ENCODE results near the gene MVB12B. TPM values are rescaled to one million over a fixed set of nuclear protein-coding genes. Genes with fewer than 3 reads are reported as not detected.

The MVB12B gene
- total RNA-seq, 1 experiment from 2014 or later: 9.4 TPM

- Histone ChIP-seq H3K27ac (ENCODE audit: low read length) (no peak overlapping the region), H3K4me3 (ENCODE audit: low read depth in 2 of 2, low read length in 2 of 2) (no peak overlapping the region), H3K27me3 (ENCODE audit: control insufficient read depth, insufficient read depth, low read length) (no peaks in the 10 kb centered on the region; the same call in 1 of the 2 replicates), H3K36me3 (ENCODE audit: control insufficient read depth, insufficient read depth, low read length) (no peaks in the 10 kb centered on the region), H3K9me3 (ENCODE audit: control insufficient read depth, insufficient read depth, low read depth, low read length) (no peaks in the 10 kb centered on the region), H3K4me1 (ENCODE audit: control insufficient read depth, insufficient read depth, low read length) (no peaks in the 10 kb centered on the region)
- in situ Hi-C loops (cut with HindIII; ENCODE audit: low pct_unique_long_range_greater_than_20kb, low sequenced_read_pairs): no loop called here
- DNase-seq (ENCODE audit: low read depth, low spot score): no peak
- TF ChIP-seq REST (IDR thresholded peaks at IDR 0.05; ENCODE audit: insufficient read depth in 1 of 2, low read depth in 2 of 2, low read length in 1 of 2): no peak
- TF ChIP-seq TCF7L2 (IDR thresholded peaks at IDR 0.05; ENCODE audit: low read depth, low read length): no peak
- TF ChIP-seq CTCF (IDR thresholded peaks at IDR 0.05): no peak
- TF ChIP-seq SIN3A (IDR thresholded peaks at IDR 0.05; ENCODE audit: borderline replicate concordance, insufficient read depth, low read depth, low read length): no peak
- no peak for TF ChIP-seq POLR2AphosphoS5 (IDR thresholded peaks at IDR 0.05; ENCODE audit: low read depth, low read length)
- CTCF ChIA-PET: no interaction called here
- ATAC-seq: no peak
- no TSS peak for BruUV-seq (replicated peaks)
- POLR2A ChIA-PET: no interaction called here
- intact Hi-C loops (cut with micrococcal nuclease; ENCODE audit: unreplicated experiment): no loop called here
Observed at GRCh38 chr9:126532019-126532462, 205.4 kb downstream of the MVB12B start.

- DNase-seq (ENCODE audit: low read depth, low spot score) (no peak), ATAC-seq (no peak)
- Histone ChIP-seq H3K27ac (ENCODE audit: low read length) (no peak overlapping the region), H3K36me3 (ENCODE audit: control insufficient read depth, insufficient read depth, low read length) (no peaks in the 10 kb centered on the region), H3K4me3 (ENCODE audit: low read depth in 2 of 2, low read length in 2 of 2) (no peak overlapping the region), H3K27me3 (ENCODE audit: control insufficient read depth, insufficient read depth, low read length) (no peaks in the 10 kb centered on the region; the same call in 1 of the 2 replicates), H3K4me1 (ENCODE audit: control insufficient read depth, insufficient read depth, low read length) (no peaks in the 10 kb centered on the region), H3K9me3 (ENCODE audit: control insufficient read depth, insufficient read depth, low read depth, low read length) (no peaks in the 10 kb centered on the region)
- intact Hi-C loops (cut with micrococcal nuclease; ENCODE audit: unreplicated experiment): no loop called here
- ChIA-PET POLR2A (no interaction called here), CTCF (no interaction called here)
- no TSS peak for BruUV-seq (replicated peaks)
- no peak for TF ChIP-seq POLR2AphosphoS5 (IDR thresholded peaks at IDR 0.05; ENCODE audit: low read depth, low read length)
- in situ Hi-C loops (cut with HindIII; ENCODE audit: low pct_unique_long_range_greater_than_20kb, low sequenced_read_pairs): no loop called here
Observed at GRCh38 chr9:126532489-126532888, 205.9 kb downstream of the MVB12B start.

- intact Hi-C loops (cut with micrococcal nuclease; ENCODE audit: unreplicated experiment): no loop called here
- BruUV-seq (replicated peaks): no TSS peak
- TF ChIP-seq SIN3A (IDR thresholded peaks at IDR 0.05; ENCODE audit: borderline replicate concordance, insufficient read depth, low read depth, low read length): no peak
- no peak for TF ChIP-seq TCF7L2 (IDR thresholded peaks at IDR 0.05; ENCODE audit: low read depth, low read length)
- no peak for TF ChIP-seq REST (IDR thresholded peaks at IDR 0.05; ENCODE audit: insufficient read depth in 1 of 2, low read depth in 2 of 2, low read length in 1 of 2)
- no peak for TF ChIP-seq POLR2AphosphoS5 (IDR thresholded peaks at IDR 0.05; ENCODE audit: low read depth, low read length)
- no peak for TF ChIP-seq CTCF (IDR thresholded peaks at IDR 0.05)
- in situ Hi-C loops (cut with HindIII; ENCODE audit: low pct_unique_long_range_greater_than_20kb, low sequenced_read_pairs): no loop called here
- ChIA-PET CTCF (no interaction called here), POLR2A (no interaction called here)
- DNase-seq (ENCODE audit: low read depth, low spot score) (no peak), ATAC-seq (no peak)
- Histone ChIP-seq H3K36me3 (ENCODE audit: control insufficient read depth, insufficient read depth, low read length) (no peaks in the 10 kb centered on the region), H3K27me3 (ENCODE audit: control insufficient read depth, insufficient read depth, low read length) (no peaks in the 10 kb centered on the region; the same call in 1 of the 2 replicates), H3K9me3 (ENCODE audit: control insufficient read depth, insufficient read depth, low read depth, low read length) (no peaks in the 10 kb centered on the region), H3K4me1 (ENCODE audit: control insufficient read depth, insufficient read depth, low read length) (no peaks in the 10 kb centered on the region), H3K4me3 (ENCODE audit: low read depth in 2 of 2, low read length in 2 of 2) (no peak overlapping the region), H3K27ac (ENCODE audit: low read length) (no peak overlapping the region)
Observed at GRCh38 chr9:126532951-126533925, 206.6 kb downstream of the MVB12B start.
